SK-N-SH treated with all-trans-retinoic acid at 6 μM for 48 hours (cell line): ENCODE data around the gene CLEC3B.

Experiments used
- PATZ1 ChIP-seq: fragments of 250-450 bp; sonication (Bioruptor Pico); IDR thresholded peaks from 2 replicates; pipeline ENCODE4 v1.8.0; 2020; ENCODE audit warnings: mild to moderate bottlenecking, moderate library complexity, borderline replicate concordance
- ZC3H10 ChIP-seq: fragments of 250-450 bp; sonication (Bioruptor Pico); IDR thresholded peaks from 2 replicates; pipeline ENCODE4 v1.5.1; 2021; ENCODE audit warnings: mild to moderate bottlenecking, moderate library complexity

GRCh38 chr3:45080824-45081223 is 54.7 kb downstream of the CLEC3B start:
- TF ChIP-seq PATZ1 (CRISPR knock-in tag) (no peak), ZC3H10 (CRISPR knock-in tag) (no peak)
